Cardiac muscle cell (in vitro differentiated cells and primary cell): Measurements from ENCODE around the gene MAN2B2. TPM values are rescaled to one million over a fixed set of nuclear protein-coding genes. Genes with fewer than 3 reads are reported as not detected.

Source experiments
- DNase-seq, 2 donors: peaks; one replicate each; pipeline versions ENCODE4 v3.0.0 to v3.0.0-alpha.2; 2010 to 2017; ENCODE audit warnings: low read depth in 1 of 2, low spot score in 1 of 2
- H3K27ac ChIP-seq: fragments of 200-600 bp; sonication (generic); 2 replicates; pipeline ENCODE4 v1.5.1; 2016
- H3K27me3 ChIP-seq: fragments of 200-600 bp; sonication (generic); 2 replicates; pipeline ENCODE4 v1.6.0; 2016; ENCODE audit warnings: control low read depth
- H3K36me3 ChIP-seq: fragments of 200-600 bp; sonication (generic); 2 replicates; pipeline ENCODE4 v1.5.1; 2016; ENCODE audit warnings: control low read depth
- H3K4me1 ChIP-seq: fragments of 200-600 bp; sonication (generic); 2 replicates; pipeline ENCODE4 v1.8.1; 2017; ENCODE audit warnings: low read depth, mild to moderate bottlenecking, mixed run types
- H3K4me3 ChIP-seq: fragments of 200-600 bp; sonication (generic); 2 replicates; pipeline ENCODE4 v1.5.1; 2016; ENCODE audit warnings: mild to moderate bottlenecking
- H3K9me3 ChIP-seq: fragments of 200-600 bp; sonication (generic); 2 replicates; pipeline ENCODE4 v1.5.1; 2017; ENCODE audit warnings: low read depth, mild to moderate bottlenecking, control low read depth
- polyA plus RNA-seq: library from polyadenylated mRNA; unstranded; fragments of >200 nt; fragmentation: Nextera tagmentation; extraction: Ambion mirVana; gene quantifications from 2 replicates; pipeline ENCODE4 v1.2.1, GENCODE V29; 2016
- total RNA-seq: library from RNA; depleted of rRNA; stranded (reverse); fragments of >200 nt; gene quantifications from 2 replicates; pipeline ENCODE4 v1.2.3, GENCODE V29; 2016
- TF ChIP-seq, protein P1 (sequence below): IDR thresholded peaks from 2 replicates; pipeline ENCODE4 v1.5.1; 2012; ENCODE audit warnings: low read depth, mild to moderate bottlenecking, low read length

MAN2B2 gene
- total and polyA plus RNA-seq, 2 experiments from 2014 or later, result 5.4 to 8.2 TPM

DNA sequence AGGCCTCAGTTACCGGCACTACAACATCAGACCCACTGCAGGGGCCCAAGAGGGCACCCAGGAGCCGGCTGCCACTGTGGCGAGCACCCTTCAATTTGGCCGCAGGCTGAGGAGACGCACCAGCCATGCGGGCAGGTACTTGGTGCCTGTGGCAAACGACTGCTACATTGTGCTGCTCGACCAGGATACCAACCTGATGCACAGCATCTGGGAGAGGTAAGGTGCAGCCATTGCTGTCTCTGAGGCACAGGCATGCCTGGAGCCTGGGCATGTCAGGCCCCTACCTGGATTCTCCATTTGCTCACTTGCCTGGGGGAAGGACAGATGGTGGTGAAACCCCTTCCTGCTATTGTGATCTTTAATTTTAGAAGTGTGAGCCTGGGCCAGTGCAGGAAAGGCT is 30.1 kb downstream of the MAN2B2 start:
- no peaks in the 10 kb centered on the region for H3K36me3 ChIP-seq
- TF ChIP-seq, protein P1, sequence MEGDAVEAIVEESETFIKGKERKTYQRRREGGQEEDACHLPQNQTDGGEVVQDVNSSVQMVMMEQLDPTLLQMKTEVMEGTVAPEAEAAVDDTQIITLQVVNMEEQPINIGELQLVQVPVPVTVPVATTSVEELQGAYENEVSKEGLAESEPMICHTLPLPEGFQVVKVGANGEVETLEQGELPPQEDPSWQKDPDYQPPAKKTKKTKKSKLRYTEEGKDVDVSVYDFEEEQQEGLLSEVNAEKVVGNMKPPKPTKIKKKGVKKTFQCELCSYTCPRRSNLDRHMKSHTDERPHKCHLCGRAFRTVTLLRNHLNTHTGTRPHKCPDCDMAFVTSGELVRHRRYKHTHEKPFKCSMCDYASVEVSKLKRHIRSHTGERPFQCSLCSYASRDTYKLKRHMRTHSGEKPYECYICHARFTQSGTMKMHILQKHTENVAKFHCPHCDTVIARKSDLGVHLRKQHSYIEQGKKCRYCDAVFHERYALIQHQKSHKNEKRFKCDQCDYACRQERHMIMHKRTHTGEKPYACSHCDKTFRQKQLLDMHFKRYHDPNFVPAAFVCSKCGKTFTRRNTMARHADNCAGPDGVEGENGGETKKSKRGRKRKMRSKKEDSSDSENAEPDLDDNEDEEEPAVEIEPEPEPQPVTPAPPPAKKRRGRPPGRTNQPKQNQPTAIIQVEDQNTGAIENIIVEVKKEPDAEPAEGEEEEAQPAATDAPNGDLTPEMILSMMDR, result no peak
- H3K4me3 ChIP-seq, result no peak overlapping the region
- no peak overlapping the region for H3K27ac ChIP-seq
- no peaks in the 10 kb centered on the region for H3K9me3 ChIP-seq
- no peaks in the 10 kb centered on the region for H3K4me1 ChIP-seq
- no peaks in the 10 kb centered on the region for H3K27me3 ChIP-seq
- DNase-seq, result no peak

DNA sequence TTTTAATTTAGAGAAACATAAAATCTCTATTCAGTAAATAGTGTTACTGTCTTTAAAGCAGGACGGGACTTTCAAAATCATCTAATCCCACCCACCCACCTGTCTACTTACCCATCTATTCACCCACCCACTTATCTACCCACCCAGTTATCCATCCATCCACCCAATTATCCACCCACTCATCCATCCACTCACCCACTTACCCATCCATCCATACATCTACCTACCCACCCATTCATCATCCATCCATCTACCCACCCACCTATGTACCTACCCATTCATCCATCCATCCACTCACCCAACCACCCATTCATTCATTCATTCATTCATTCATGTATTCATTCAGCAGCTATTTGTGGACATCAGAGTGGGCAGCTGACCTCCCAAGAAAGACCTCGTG is 30.6 kb downstream of the MAN2B2 start:
- Histone ChIP-seq H3K27ac (no peak overlapping the region), H3K27me3 (no peaks in the 10 kb centered on the region), H3K9me3 (no peaks in the 10 kb centered on the region), H3K4me3 (no peak overlapping the region), H3K36me3 (no peaks in the 10 kb centered on the region), H3K4me1 (no peaks in the 10 kb centered on the region)
- TF ChIP-seq, protein P1, result no peak
- no peak for DNase-seq

DNA sequence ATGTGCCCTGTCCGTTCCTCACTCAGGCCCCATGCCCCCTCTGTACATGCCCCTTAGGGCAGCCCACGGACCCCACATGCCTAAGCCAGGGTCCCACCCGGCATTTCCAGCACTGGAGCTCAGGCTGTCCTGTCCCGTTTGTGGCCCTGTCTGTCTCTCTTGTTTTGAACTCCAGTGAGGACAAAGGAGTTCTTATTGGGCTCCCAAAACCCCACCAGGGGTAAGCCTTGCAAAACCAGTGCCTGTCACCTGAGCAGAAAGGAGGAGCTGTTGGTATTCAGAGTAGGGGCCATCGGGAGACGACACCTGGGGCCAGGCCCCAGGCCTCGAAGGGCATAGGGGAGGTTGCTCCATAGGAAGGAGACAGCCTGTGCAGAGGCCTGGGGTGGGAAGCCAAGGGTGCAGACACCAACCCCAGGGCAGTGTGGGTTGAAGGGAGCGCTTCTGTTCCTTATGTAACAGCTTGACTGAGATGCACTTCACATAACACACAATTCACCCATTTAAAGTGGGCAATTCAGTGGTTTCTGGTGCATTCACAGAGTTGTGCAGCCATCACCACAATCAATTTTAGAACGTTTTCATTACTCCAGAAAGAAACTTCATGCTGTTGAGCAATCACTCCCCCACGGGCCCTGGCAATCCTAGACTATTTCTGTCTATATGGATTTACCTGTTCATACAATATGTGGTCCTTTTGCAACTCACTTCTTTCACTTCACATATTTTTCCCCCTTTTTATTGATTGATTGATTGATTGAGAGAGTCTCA is 31.7 kb downstream of the MAN2B2 start:
- no peaks in the 10 kb centered on the region for H3K9me3 ChIP-seq
- H3K36me3 ChIP-seq, result no peaks in the 10 kb centered on the region
- TF ChIP-seq, protein P1, result no peak
- H3K4me3 ChIP-seq, result no peak overlapping the region
- no peak for DNase-seq
- H3K4me1 ChIP-seq, result no peaks in the 10 kb centered on the region
- no peaks in the 10 kb centered on the region for H3K27me3 ChIP-seq
- H3K27ac ChIP-seq, result no peak overlapping the region

DNA sequence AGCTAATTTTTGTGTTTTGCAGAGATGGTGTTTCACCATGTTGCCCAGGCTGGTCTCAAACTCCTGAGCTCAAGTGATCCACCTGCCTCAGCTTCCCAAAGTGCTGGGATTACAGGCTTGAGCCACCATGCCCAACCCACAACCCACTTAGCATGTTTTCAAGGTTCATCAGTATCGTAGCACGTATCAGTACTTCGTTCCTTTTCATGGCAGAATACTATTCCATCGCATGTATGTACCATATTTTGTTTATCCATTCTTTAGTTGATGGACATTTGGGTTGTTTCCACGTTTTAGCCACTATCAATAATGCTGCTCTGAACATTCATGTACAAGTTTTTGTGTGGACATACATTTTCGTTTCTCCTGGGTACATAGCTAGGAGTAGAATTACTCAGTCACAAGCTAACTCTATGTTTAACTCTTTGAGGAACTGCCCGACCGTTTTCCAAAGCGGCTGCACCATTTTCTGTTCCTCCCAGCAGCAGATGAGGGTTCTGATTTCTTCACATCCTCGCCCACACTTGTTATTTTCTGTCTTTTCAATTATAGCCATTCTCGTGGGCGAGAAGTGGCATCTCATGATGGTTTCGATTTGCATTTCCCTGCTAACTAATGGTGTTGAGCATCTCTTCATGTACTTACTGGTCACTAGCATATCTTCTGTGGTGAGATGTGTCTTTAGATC is 32.5 kb downstream of the MAN2B2 start:
- no peaks in the 10 kb centered on the region for H3K4me1 ChIP-seq
- H3K36me3 ChIP-seq, result no peaks in the 10 kb centered on the region
- no peak overlapping the region for H3K4me3 ChIP-seq
- TF ChIP-seq, protein P1, result no peak
- H3K9me3 ChIP-seq, result no peaks in the 10 kb centered on the region
- no peak for DNase-seq
- H3K27ac ChIP-seq, result no peak overlapping the region
- no peaks in the 10 kb centered on the region for H3K27me3 ChIP-seq

DNA sequence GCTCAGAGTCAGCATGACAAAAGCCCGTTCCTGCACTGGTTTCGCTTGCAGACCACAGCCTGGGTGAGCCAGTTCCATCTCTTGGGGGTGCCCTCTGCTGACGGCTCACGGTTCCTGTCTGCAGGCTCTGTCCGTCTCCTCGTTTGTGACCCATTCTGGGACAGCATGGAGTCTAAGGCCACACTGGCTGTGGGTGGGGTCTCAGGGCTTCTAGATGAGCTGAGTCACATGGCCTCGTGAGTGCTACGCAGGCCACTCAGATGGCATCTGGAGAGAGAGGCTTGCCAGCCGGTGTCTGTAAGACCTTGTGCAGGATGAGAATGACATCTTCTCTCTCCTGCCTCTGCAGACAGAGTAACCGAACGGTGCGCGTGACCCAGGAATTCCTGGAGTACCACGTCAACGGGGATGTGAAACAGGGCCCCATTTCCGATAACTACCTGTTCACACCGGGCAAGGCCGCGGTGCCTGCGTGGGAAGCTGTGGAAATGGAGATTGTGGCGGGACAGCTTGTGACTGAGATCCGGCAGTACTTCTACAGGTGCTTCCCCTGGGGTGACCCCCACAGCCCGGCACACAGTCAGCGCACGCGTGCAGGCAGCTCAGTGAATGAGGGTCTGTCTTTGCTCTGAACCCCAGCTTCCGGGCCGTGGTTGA is 33.9 kb downstream of the MAN2B2 start:
- TF ChIP-seq, protein P1, result no peak
- H3K36me3 ChIP-seq, result no peaks in the 10 kb centered on the region
- no peaks in the 10 kb centered on the region for H3K9me3 ChIP-seq
- no peak overlapping the region for H3K4me3 ChIP-seq
- no peaks in the 10 kb centered on the region for H3K4me1 ChIP-seq
- DNase-seq, result peak in 1 of 2 donors; percentile 29
- H3K27me3 ChIP-seq, result no peaks in the 10 kb centered on the region
- H3K27ac ChIP-seq, result no peak overlapping the region
